ENCODE measurements around the gene DDX3X.
"Not testable (repeated sequence)": the region's sequence is repeated elsewhere in the genome, so short reads cannot be mapped to it uniquely, and the experiment has no call there.

DDX3X gene

DNA sequence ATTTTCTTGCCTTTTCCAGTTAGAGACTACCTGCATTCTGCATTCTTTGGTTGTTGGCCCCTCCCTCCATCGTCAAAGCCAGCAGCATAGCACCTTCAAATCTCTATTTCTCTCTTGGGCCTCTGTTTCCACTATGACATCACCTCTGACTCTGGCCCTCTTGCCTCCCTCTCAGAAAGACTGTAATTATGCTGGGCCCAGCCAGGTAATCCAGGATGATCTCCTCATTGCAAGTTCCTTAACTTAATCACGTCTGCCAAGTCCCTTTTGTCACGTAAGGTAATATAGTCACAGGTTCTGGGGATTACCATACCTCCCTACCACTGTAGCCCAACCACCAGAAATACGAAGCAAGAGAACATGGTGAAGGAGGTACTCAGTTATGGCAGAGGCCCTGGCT, 73.9 kb downstream of the DDX3X start:
- TF ChIP-seq, protein P1, sequence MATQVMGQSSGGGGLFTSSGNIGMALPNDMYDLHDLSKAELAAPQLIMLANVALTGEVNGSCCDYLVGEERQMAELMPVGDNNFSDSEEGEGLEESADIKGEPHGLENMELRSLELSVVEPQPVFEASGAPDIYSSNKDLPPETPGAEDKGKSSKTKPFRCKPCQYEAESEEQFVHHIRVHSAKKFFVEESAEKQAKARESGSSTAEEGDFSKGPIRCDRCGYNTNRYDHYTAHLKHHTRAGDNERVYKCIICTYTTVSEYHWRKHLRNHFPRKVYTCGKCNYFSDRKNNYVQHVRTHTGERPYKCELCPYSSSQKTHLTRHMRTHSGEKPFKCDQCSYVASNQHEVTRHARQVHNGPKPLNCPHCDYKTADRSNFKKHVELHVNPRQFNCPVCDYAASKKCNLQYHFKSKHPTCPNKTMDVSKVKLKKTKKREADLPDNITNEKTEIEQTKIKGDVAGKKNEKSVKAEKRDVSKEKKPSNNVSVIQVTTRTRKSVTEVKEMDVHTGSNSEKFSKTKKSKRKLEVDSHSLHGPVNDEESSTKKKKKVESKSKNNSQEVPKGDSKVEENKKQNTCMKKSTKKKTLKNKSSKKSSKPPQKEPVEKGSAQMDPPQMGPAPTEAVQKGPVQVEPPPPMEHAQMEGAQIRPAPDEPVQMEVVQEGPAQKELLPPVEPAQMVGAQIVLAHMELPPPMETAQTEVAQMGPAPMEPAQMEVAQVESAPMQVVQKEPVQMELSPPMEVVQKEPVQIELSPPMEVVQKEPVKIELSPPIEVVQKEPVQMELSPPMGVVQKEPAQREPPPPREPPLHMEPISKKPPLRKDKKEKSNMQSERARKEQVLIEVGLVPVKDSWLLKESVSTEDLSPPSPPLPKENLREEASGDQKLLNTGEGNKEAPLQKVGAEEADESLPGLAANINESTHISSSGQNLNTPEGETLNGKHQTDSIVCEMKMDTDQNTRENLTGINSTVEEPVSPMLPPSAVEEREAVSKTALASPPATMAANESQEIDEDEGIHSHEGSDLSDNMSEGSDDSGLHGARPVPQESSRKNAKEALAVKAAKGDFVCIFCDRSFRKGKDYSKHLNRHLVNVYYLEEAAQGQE (IDR thresholded peaks at IDR 0.05; ENCODE audit: insufficient replicate concordance, low read depth) = no peak
- TF ChIP-seq POLR2AphosphoS5 (IDR thresholded peaks at IDR 0.05; ENCODE audit: low read depth) = no peak
- TF ChIP-seq, protein P2, sequence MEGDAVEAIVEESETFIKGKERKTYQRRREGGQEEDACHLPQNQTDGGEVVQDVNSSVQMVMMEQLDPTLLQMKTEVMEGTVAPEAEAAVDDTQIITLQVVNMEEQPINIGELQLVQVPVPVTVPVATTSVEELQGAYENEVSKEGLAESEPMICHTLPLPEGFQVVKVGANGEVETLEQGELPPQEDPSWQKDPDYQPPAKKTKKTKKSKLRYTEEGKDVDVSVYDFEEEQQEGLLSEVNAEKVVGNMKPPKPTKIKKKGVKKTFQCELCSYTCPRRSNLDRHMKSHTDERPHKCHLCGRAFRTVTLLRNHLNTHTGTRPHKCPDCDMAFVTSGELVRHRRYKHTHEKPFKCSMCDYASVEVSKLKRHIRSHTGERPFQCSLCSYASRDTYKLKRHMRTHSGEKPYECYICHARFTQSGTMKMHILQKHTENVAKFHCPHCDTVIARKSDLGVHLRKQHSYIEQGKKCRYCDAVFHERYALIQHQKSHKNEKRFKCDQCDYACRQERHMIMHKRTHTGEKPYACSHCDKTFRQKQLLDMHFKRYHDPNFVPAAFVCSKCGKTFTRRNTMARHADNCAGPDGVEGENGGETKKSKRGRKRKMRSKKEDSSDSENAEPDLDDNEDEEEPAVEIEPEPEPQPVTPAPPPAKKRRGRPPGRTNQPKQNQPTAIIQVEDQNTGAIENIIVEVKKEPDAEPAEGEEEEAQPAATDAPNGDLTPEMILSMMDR (IDR thresholded peaks at IDR 0.05; ENCODE audit: insufficient read depth, low read length) = no peak
- no peak for TF ChIP-seq SPI1 (IDR thresholded peaks at IDR 0.05; ENCODE audit: borderline replicate concordance, low read depth)
- TF ChIP-seq GABPA (IDR thresholded peaks at IDR 0.05; ENCODE audit: low read depth) = no peak

DNA sequence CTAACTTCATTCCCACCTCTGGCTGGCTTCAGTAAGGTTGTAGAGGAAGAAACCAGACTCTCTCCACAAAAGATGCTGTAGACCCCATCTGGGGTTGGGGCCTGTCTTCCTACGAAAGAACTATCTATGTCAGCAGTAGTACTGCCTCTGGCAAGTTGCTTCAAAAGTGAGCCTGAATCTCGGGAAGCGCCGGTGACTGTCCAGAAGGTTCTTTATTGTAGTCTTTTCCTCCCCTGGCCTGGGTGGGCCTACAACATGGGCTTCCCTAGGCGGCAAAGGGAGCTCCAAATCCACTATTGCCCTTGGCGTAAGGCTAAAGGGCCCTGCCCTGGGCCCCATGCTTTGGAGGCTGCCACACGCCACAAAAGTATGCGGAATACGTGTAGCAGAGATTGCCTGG, 74.6 kb downstream of the DDX3X start:
- TF ChIP-seq, protein P1 (IDR thresholded peaks at IDR 0.05; ENCODE audit: insufficient replicate concordance, low read depth) = no peak
- no peak for TF ChIP-seq POLR2AphosphoS5 (IDR thresholded peaks at IDR 0.05; ENCODE audit: low read depth)
- TF ChIP-seq, protein P2 (IDR thresholded peaks at IDR 0.05; ENCODE audit: insufficient read depth, low read length) = no peak
- TF ChIP-seq GABPA (IDR thresholded peaks at IDR 0.05; ENCODE audit: low read depth) = no peak
- no peak for TF ChIP-seq SPI1 (IDR thresholded peaks at IDR 0.05; ENCODE audit: borderline replicate concordance, low read depth)
- H3K27me3 ChIP-seq (ENCODE audit: insufficient read depth, poor library complexity, severe bottlenecking) = no peaks in the 10 kb centered on the region
- no peak for DNase-seq (ENCODE audit: low read depth in 1 of 2, low spot score in 1 of 2)
- H3K27ac ChIP-seq (replicated peaks) = no peak overlapping the region
- H3K4me3 ChIP-seq (replicated peaks; ENCODE audit: insufficient read depth, low read length) = no peak overlapping the region

More for the DNA sequence above, 73.9 kb downstream of the DDX3X start:
- DNase-seq (ENCODE audit: low read depth in 1 of 2, low spot score in 1 of 2) = no peak
- Histone ChIP-seq H3K27me3 (ENCODE audit: insufficient read depth, poor library complexity, severe bottlenecking) (no peaks in the 10 kb centered on the region), H3K27ac (replicated peaks) (no peak overlapping the region), H3K4me3 (replicated peaks; ENCODE audit: insufficient read depth, low read length) (no peak overlapping the region)

DNA sequence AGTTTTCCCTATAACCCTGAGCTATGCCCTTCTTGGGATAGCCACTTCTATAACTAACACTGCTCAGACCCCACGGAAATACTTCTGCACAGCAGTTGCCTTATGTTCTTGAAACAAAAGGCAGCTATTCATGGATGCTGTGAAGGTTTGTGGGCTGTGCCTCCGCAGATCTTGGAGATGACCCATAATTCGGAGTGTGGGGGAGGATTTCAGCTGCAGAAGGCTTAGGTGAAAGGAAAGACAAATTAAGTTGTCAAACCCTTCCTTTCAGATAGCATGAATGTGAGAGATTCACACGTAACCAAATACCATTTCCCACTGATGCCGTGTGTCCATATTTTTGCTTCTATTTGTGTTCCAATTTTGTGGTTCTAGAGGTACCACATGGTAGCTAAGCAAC, 75.0 kb downstream of the DDX3X start:
- Histone ChIP-seq H3K27ac (replicated peaks) (no peak overlapping the region), H3K4me3 (replicated peaks; ENCODE audit: insufficient read depth, low read length) (no peak overlapping the region), H3K27me3 (ENCODE audit: insufficient read depth, poor library complexity, severe bottlenecking) (no peaks in the 10 kb centered on the region)
- no peak for DNase-seq (ENCODE audit: low read depth in 1 of 2, low spot score in 1 of 2)
- TF ChIP-seq GABPA (IDR thresholded peaks at IDR 0.05; ENCODE audit: low read depth) (no peak), POLR2AphosphoS5 (IDR thresholded peaks at IDR 0.05; ENCODE audit: low read depth) (no peak), SPI1 (IDR thresholded peaks at IDR 0.05; ENCODE audit: borderline replicate concordance, low read depth) (no peak)
- TF ChIP-seq, protein P2 (IDR thresholded peaks at IDR 0.05; ENCODE audit: insufficient read depth, low read length) = no peak
- TF ChIP-seq, protein P1 (IDR thresholded peaks at IDR 0.05; ENCODE audit: insufficient replicate concordance, low read depth) = no peak

DNA sequence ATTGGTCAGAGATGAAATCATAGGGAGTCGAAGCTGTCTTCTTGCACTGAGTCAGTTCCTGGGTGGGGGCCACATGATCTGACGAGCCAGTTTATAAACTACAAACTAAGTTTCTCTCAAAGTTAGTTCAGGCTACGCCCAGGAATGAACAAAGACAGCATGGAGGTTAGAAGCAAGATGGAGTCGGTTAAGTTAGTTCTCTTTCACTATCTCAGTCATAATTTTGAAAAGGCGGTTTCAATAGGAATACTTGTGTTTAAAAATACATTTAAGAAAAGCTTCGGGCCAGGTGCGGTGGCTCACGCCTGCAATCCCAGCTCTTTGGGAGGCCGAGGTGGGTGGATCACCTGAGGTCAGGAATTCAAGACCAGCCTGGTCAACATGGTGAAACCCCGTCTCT, 77.3 kb downstream of the DDX3X start:
- H3K27me3 ChIP-seq (ENCODE audit: insufficient read depth, poor library complexity, severe bottlenecking); DNase-seq (ENCODE audit: low read depth in 1 of 2, low spot score in 1 of 2); H3K27ac ChIP-seq (replicated peaks); H3K4me3 ChIP-seq (replicated peaks; ENCODE audit: insufficient read depth, low read length): not testable (repeated sequence)

Measured in HL-60 (cell line).